ENCODE data around the gene LRRC41. TPM values are rescaled to one million over a fixed set of nuclear protein-coding genes. Genes with fewer than 3 reads are reported as not detected.
"Not testable (repeated sequence)": the region's sequence is repeated elsewhere in the genome, so short reads cannot be mapped to it uniquely, and the experiment has no call there.

LRRC41 gene
- total RNA-seq, 1 donor from 2014 or later, result 82.9 TPM

DNA sequence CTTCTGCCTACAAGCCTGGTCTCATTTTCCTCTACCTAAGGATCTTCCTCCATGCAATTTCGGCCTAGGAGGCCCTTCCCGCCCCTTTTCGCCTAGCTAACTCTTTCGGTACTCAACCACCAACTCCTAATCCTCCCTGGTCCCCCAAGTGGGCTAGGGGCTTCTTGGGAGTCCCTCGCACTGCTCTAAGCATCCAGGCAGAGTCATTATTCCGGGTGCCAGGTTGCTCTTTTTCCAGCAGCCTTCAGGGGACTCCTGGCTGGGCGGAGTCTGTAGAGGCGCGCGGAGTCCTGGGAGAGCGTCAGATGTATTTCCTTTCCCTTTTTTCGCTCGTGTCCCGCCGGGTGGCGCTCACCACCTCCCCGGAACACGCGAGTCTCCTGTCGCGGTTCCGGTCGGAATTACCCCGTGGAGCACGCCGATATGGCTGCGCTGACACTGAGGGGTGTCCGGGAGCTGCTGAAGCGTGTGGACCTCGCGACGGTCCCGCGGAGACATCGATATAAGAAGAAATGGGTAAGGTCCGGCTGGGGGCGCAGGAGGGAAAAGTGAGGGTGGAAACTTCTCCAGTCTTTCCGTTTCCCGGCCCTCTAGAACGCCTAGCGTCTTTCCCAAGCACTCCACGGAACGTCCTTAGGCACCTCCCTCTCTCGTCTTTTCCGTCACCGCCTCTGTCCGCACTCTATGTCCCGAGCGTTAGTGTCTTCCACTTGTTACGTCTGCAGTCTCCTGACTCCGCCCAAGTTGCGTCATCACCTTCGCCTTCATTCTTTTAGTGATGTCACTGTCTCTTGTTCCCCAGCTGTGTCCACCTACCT lies 37.2 kb upstream of the LRRC41 start, which contains the start of gene NSUN4:
Gene NSUN4 (plus strand): TSS at position 404 of the 818 bp plus-strand sequence. CDS start 20 bp downstream, at position 424.
- H3K36me3 Mint-ChIP-seq (ENCODE audit: low read depth), result peaks cover 5% of the 10 kb centered on the region
- no peaks in the 10 kb centered on the region for H3K27me3 Mint-ChIP-seq (ENCODE audit: low read depth)
- peak; percentile 95 for DNase-seq (ENCODE audit: low spot score)
- peak within 1 kb of the TSS; percentile 100 for H3K4me3 Mint-ChIP-seq (ENCODE audit: unreplicated experiment)
- TF ChIP-seq, protein P1, sequence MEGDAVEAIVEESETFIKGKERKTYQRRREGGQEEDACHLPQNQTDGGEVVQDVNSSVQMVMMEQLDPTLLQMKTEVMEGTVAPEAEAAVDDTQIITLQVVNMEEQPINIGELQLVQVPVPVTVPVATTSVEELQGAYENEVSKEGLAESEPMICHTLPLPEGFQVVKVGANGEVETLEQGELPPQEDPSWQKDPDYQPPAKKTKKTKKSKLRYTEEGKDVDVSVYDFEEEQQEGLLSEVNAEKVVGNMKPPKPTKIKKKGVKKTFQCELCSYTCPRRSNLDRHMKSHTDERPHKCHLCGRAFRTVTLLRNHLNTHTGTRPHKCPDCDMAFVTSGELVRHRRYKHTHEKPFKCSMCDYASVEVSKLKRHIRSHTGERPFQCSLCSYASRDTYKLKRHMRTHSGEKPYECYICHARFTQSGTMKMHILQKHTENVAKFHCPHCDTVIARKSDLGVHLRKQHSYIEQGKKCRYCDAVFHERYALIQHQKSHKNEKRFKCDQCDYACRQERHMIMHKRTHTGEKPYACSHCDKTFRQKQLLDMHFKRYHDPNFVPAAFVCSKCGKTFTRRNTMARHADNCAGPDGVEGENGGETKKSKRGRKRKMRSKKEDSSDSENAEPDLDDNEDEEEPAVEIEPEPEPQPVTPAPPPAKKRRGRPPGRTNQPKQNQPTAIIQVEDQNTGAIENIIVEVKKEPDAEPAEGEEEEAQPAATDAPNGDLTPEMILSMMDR (IDR thresholded peaks at IDR 0.05), result peak; percentile 87
- peaks cover 47% of the 10 kb centered on the region for H3K4me1 Mint-ChIP-seq (ENCODE audit: low read depth)
- no peaks in the 10 kb centered on the region for H3K9me3 Mint-ChIP-seq (ENCODE audit: low read depth)
- H3K27ac Mint-ChIP-seq (ENCODE audit: unreplicated experiment), result peak within 1 kb of the TSS; percentile 100

DNA sequence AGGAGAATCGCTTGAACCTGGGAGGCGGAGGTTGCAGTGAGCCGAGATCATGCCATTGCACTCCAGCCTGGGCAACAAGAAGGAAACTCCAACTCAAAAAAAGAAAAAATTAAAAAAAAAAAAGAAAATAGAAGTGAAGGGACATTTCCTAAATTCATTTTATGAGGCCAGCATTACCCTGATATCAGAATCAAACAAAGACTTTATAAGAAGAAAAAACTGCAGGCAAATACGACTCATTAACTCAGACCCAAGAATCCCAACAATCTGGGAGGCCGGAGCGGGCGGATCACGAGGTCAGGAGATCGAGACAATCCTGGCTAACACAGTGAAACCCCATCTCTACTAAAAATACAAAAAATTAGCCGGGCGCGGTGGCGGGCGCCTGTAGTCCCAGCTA lies 34.0 kb upstream of the LRRC41 start:
- not testable (repeated sequence) for H3K9me3 Mint-ChIP-seq (ENCODE audit: low read depth); DNase-seq (ENCODE audit: low spot score); H3K27me3 Mint-ChIP-seq (ENCODE audit: low read depth); H3K4me3 Mint-ChIP-seq (ENCODE audit: unreplicated experiment); H3K36me3 Mint-ChIP-seq (ENCODE audit: low read depth); H3K27ac Mint-ChIP-seq (ENCODE audit: unreplicated experiment)
- peaks cover 31% of the 10 kb centered on the region for H3K4me1 Mint-ChIP-seq (ENCODE audit: low read depth)

DNA sequence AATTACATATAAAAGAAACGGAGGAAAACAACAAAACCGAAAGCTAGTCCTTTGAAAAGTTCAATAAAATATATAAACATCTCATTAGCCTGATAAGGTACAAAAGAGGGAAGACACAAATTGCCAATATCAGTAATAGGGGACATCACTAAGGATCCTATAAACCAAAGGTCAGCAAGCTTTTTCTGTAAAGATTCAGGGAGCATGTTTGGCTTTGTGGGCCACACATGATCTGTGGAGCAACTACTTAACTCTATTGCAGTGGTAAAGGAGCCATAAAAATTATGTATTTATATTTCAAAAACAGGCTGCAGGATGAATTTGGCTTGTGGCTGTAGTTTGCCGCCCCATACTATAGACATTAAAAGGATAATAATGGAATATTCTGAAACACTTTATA lies 31.7 kb upstream of the LRRC41 start:
- no peak for DNase-seq (ENCODE audit: low spot score)
- no peaks in the 10 kb centered on the region for H3K27me3 Mint-ChIP-seq (ENCODE audit: low read depth)

DNA sequence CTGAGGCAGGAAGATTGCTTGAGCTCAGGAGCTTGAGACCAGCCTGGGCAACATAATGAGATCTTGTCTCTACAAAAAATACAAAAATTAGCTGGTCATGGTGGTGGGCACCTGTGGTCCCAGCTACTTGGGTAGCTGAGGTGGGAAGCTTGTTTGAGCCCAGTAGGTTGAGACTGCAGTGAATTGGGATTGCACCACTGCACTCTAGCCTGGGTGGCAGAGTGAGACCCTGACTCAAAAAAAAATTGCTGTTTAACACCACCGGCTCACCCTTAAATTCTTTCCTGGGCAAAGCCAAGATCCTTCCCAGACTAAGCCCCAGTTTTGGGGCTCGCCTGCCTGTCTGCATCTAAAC lies 30.6 kb upstream of the LRRC41 start:
- Mint-ChIP-seq H3K36me3 (ENCODE audit: low read depth) (no peaks in the 10 kb centered on the region), H3K4me1 (ENCODE audit: low read depth) (peaks cover 4% of the 10 kb centered on the region)
- DNase-seq (ENCODE audit: low spot score), result no peak

More for the DNA sequence above, 31.7 kb upstream of the LRRC41 start:
- no peaks in the 10 kb centered on the region for H3K9me3 Mint-ChIP-seq (ENCODE audit: low read depth)
- TF ChIP-seq, protein P1 (IDR thresholded peaks at IDR 0.05), result no peak
- H3K4me1 Mint-ChIP-seq (ENCODE audit: low read depth), result peaks cover 11% of the 10 kb centered on the region
- no peaks in the 10 kb centered on the region for H3K36me3 Mint-ChIP-seq (ENCODE audit: low read depth)
- H3K4me3 Mint-ChIP-seq (ENCODE audit: unreplicated experiment), result no peak overlapping the region
- no peak overlapping the region for H3K27ac Mint-ChIP-seq (ENCODE audit: unreplicated experiment)

DNA sequence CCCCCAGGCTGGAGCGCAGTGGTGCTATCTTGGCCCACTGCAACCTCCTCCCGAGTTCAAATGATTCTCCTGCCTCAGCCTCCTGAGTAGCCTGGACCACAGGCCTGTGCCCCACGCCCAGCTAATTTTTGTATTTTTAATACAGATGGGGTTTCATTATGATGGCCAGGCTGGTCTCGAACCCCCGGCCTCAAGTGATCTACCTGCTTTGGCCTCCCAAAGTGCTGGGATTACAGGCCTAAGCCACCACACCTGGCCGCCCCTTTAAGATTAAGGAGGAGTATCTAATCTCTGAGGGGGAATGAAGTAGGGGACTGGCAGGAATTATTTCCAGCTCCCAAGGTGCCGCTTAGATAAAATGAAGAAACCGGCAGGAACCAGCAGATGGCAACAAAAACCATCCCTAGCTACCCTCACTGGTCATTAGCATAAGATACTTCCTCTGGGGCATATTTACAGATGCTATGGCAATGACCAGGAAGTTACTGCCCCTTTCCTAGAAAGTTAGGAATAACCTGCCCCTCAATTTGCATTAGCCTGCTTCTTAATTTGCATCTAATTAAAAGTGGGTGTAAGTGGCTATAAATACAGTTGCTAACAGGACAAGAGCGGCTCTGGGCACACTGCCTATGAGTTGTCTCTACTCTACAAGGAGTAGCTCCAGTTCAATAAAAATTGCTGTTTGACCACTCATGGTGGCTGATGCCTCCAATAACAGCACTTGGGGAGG lies 30.0 kb upstream of the LRRC41 start:
- no peaks in the 10 kb centered on the region for H3K9me3 Mint-ChIP-seq (ENCODE audit: low read depth)
- no peak overlapping the region for H3K4me3 Mint-ChIP-seq (ENCODE audit: unreplicated experiment)
- H3K27ac Mint-ChIP-seq (ENCODE audit: unreplicated experiment), result no peak overlapping the region
- no peaks in the 10 kb centered on the region for H3K4me1 Mint-ChIP-seq (ENCODE audit: low read depth)
- no peaks in the 10 kb centered on the region for H3K27me3 Mint-ChIP-seq (ENCODE audit: low read depth)
- no peaks in the 10 kb centered on the region for H3K36me3 Mint-ChIP-seq (ENCODE audit: low read depth)
- TF ChIP-seq, protein P1 (IDR thresholded peaks at IDR 0.05), result peak; percentile 68
- no peak for DNase-seq (ENCODE audit: low spot score)

More for the DNA sequence above, 30.6 kb upstream of the LRRC41 start:
- TF ChIP-seq, protein P1 (IDR thresholded peaks at IDR 0.05), result no peak
- H3K4me3 Mint-ChIP-seq (ENCODE audit: unreplicated experiment), result no peak overlapping the region
- no peaks in the 10 kb centered on the region for H3K27me3 Mint-ChIP-seq (ENCODE audit: low read depth)
- no peaks in the 10 kb centered on the region for H3K9me3 Mint-ChIP-seq (ENCODE audit: low read depth)
- H3K27ac Mint-ChIP-seq (ENCODE audit: unreplicated experiment), result no peak overlapping the region

DNA sequence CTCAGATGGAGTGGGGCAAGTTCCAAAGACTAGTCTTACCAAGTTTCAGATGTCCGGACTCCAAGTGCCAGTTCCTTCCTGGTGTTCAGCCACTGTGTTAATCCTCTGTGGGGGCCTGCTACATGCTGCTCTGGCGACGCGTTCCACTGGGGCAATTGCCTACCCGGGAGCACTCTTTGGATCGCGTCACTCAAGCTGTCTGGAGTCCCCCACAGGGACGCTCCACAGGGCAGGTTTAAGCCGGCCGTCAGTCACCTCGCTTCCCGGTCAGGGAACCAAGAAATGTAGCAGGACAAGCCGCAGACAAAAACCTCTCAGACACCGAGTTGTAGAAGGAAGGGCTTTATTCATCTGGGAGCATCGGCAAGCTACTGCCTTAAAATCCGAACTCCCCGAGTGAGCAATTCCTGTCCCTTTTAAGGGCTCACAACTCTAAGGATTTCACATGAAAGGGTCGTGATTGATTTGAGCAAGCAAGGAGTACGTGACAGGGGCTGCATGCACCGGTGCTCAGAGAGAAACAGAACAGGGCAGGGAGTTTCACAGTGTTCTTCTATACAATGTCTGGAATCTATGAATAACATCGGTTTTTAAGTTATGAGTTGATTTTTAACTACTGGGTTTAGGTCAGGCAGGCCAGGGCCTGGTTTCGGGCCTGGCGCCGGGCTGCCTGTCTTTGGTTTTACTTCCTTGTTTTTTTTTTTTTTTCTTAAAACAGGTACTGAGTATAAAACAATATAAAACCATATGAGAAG lies 28.5 kb upstream of the LRRC41 start:
- H3K4me3 Mint-ChIP-seq (ENCODE audit: unreplicated experiment), result peak overlapping the region; percentile 48

DNA sequence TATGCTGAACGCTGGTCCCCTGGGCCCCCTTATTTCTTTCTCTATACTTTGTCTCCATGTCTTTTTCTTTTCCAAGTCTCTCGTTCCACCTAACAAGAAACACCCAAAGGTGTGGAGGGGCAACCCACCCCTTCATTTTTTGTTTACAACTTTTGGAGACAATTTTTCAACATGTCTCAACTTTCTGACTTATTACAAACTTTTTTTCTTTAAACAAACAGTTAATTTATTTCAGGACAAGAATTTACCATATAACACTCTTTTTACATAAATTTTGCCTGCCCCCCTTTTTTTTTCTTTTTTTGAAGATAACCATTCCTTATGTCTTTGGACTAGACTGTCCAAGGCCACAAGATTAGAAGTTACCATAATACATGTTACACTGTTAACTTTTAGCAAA lies 27.0 kb upstream of the LRRC41 start:
- not testable (repeated sequence) for DNase-seq (ENCODE audit: low spot score); H3K9me3 Mint-ChIP-seq (ENCODE audit: low read depth); H3K4me3 Mint-ChIP-seq (ENCODE audit: unreplicated experiment); H3K27ac Mint-ChIP-seq (ENCODE audit: unreplicated experiment); H3K4me1 Mint-ChIP-seq (ENCODE audit: low read depth); H3K27me3 Mint-ChIP-seq (ENCODE audit: low read depth); H3K36me3 Mint-ChIP-seq (ENCODE audit: low read depth)

More for the DNA sequence above, 28.5 kb upstream of the LRRC41 start:
- not testable (repeated sequence) for H3K36me3 Mint-ChIP-seq (ENCODE audit: low read depth); H3K4me1 Mint-ChIP-seq (ENCODE audit: low read depth); DNase-seq (ENCODE audit: low spot score); H3K27me3 Mint-ChIP-seq (ENCODE audit: low read depth); H3K9me3 Mint-ChIP-seq (ENCODE audit: low read depth)
- peak overlapping the region; percentile 62 for H3K27ac Mint-ChIP-seq (ENCODE audit: unreplicated experiment)

DNA sequence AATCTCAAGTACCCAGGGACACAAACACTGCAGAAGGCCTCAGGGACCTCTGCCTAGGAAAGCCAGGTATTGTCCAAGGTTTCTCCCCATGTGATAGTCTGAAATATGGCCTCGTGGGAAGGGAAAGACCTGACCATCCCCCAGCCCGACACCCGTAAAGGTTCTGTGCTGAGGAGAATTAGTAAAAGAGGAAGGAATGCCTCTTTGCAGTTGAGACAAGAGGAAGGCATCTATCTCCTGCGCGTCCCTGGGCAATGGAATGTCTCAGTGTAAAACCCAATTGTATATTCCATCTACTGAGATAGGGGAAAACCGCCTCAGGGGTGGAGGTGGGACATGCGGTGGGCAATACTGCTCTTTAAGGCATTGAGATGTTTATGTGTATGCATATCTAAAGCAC lies 26.4 kb upstream of the LRRC41 start:
- DNase-seq (ENCODE audit: low spot score); H3K27me3 Mint-ChIP-seq (ENCODE audit: low read depth); H3K36me3 Mint-ChIP-seq (ENCODE audit: low read depth); H3K27ac Mint-ChIP-seq (ENCODE audit: unreplicated experiment); H3K4me3 Mint-ChIP-seq (ENCODE audit: unreplicated experiment); H3K9me3 Mint-ChIP-seq (ENCODE audit: low read depth); H3K4me1 Mint-ChIP-seq (ENCODE audit: low read depth): not testable (repeated sequence)

Measured in chondrocyte (in vitro differentiated cells).